PC-9 (cell line): ENCODE data around the gene SP110. TPM values are rescaled to one million over a fixed set of nuclear protein-coding genes. Genes with fewer than 3 reads are reported as not detected.

Experiments used
- BruUV-seq: library from RNA; stranded (reverse); fragments of 400-500 nt; replicated peaks from 2 replicates; lab custom pipeline; 2021; lab: Mats Ljungman, UMichigan
- CTCF ChIA-PET: fragments of 300-600 bp; sonication (Branson Sonifier 250); formaldehyde crosslinking; loops from one replicate; lab custom pipeline; 2022; ENCODE audit warnings: antibody characterized with exemption; lab: Charles Lee
- POLR2A ChIA-PET: fragments of 300-600 bp; sonication (Branson Sonifier 250); formaldehyde crosslinking; loops from one replicate; lab custom pipeline; 2022; ENCODE audit warnings: antibody characterized with exemption; ENCODE audit not compliant: unreplicated experiment; lab: Charles Lee
- DNase-seq, 2 experiments: peaks; one replicate each; pipeline versions ENCODE4 v3.0.0 to v3.0.0-alpha.2; 2015 to 2022; ENCODE audit warnings: mixed read lengths in 1 of 2
- H2AFZ ChIP-seq: fragments of 200-600 bp; sonication (generic); 2 replicates; pipeline ENCODE4 v1.8.1; 2017; ENCODE audit warnings: antibody characterized with exemption
- H3F3A ChIP-seq: fragments of 200-600 bp; sonication (generic); 2 replicates; pipeline ENCODE4 v1.8.1; 2017; ENCODE audit warnings: antibody characterized with exemption, mild to moderate bottlenecking, low read depth; ENCODE audit not compliant: insufficient read depth
- H3K27ac ChIP-seq: fragments of 200-600 bp; sonication (generic); 2 replicates; pipeline ENCODE4 v1.6.1; 2016; ENCODE audit warnings: mixed run types
- H3K27me3 ChIP-seq: fragments of 200-600 bp; sonication (generic); 2 replicates; pipeline ENCODE4 v1.6.1; 2016; ENCODE audit warnings: low read depth, mixed run types; ENCODE audit not compliant: insufficient read depth
- H3K36me3 ChIP-seq: fragments of 200-600 bp; sonication (generic); 2 replicates; pipeline ENCODE4 v1.6.1; 2016; ENCODE audit warnings: low read depth, mixed run types
- H3K4me1 ChIP-seq: fragments of 200-600 bp; sonication (generic); replicated peaks from 2 replicates; pipeline ENCODE4 v1.6.1; 2016; ENCODE audit warnings: mixed run types; ENCODE audit not compliant: insufficient read depth
- H3K4me2 ChIP-seq: fragments of 200-600 bp; sonication (generic); 2 replicates; pipeline ENCODE4 v1.6.1; 2017; ENCODE audit warnings: mixed run types
- H3K4me3 ChIP-seq: fragments of 200-600 bp; sonication (generic); 2 replicates; pipeline ENCODE4 v1.6.1; 2016; ENCODE audit warnings: mixed run types
- H3K79me2 ChIP-seq: fragments of 200-600 bp; sonication (generic); 2 replicates; pipeline ENCODE4 v1.6.1; 2017; ENCODE audit warnings: low read depth, mixed run types
- H3K9me2 ChIP-seq: fragments of 200-600 bp; sonication (generic); 2 replicates; pipeline ENCODE4 v1.8.1; 2017; ENCODE audit warnings: mild to moderate bottlenecking; ENCODE audit not compliant: insufficient read depth
- H3K9me3 ChIP-seq: fragments of 200-600 bp; sonication (generic); 2 replicates; pipeline ENCODE4 v1.8.1; 2016; ENCODE audit warnings: low read depth; ENCODE audit not compliant: insufficient read depth
- H4K20me1 ChIP-seq: fragments of 200-600 bp; sonication (generic); 2 replicates; pipeline ENCODE4 v1.8.1; 2017; ENCODE audit not compliant: insufficient read depth
- CTCF ChIP-seq: fragments of 200-600 bp; sonication (generic); conservative IDR thresholded peaks from 2 replicates; pipeline ENCODE4 v1.6.1; 2017; ENCODE audit warnings: mixed run types, antibody characterized with exemption, mild to moderate bottlenecking, moderate library complexity
- EZH2 ChIP-seq: fragments of 200-600 bp; sonication (generic); IDR thresholded peaks from 2 replicates; pipeline ENCODE4 v1.8.0; 2017; ENCODE audit warnings: antibody characterized with exemption, low read depth
- intact Hi-C: fragments of 100-400 bp; cut with micrococcal nuclease; formaldehyde crosslinking; loops from one replicate; pipeline ENCODE4 v1.10.0; 2022; ENCODE audit not compliant: unreplicated experiment
- total RNA-seq: library from RNA; stranded (reverse); gene quantifications from 2 replicates; pipeline ENCODE4 v1.2.3, GENCODE V29; 2021

Gene SP110
- total RNA-seq, 1 experiment from 2014 or later: 10.5 TPM

GRCh38 chr2:230176996-230177395 lies 42.8 kb downstream of the SP110 start:
- POLR2A ChIA-PET: no interaction called here
- Histone ChIP-seq H3K36me3 (no peaks in the 10 kb centered on the region), H3K4me3 (no peak overlapping the region), H3K4me2 (no peak overlapping the region), H2AFZ (no peak overlapping the region), H3K27me3 (no peaks in the 10 kb centered on the region), H3K4me1 (no peaks in the 10 kb centered on the region), H3K27ac (no peak overlapping the region), H3F3A (no peaks in the 10 kb centered on the region), H3K9me2 (no peaks in the 10 kb centered on the region), H4K20me1 (no peaks in the 10 kb centered on the region), H3K9me3 (no peaks in the 10 kb centered on the region), H3K79me2 (no peaks in the 10 kb centered on the region)
- DNase-seq: no peak
- intact Hi-C loops: no loop called here
- no TSS peak for BruUV-seq
- TF ChIP-seq CTCF (no peak), EZH2 (no peak)
- CTCF ChIA-PET: interaction anchor here (0.6 kb wide), 1 partner anchor 21 kb away, joined by 4 read pairs; no protein-coding TSS in a partner anchor

GRCh38 chr2:230174466-230174865 lies 45.3 kb downstream of the SP110 start:
- Histone ChIP-seq H3K79me2 (no peaks in the 10 kb centered on the region), H3K9me2 (no peaks in the 10 kb centered on the region), H3K36me3 (no peaks in the 10 kb centered on the region), H2AFZ (no peak overlapping the region), H3F3A (peaks cover 8% of the 10 kb centered on the region; the same call in 1 of the 2 replicates), H3K27me3 (no peaks in the 10 kb centered on the region), H3K27ac (no peak overlapping the region), H3K4me2 (no peak overlapping the region), H3K4me1 (peaks cover 7% of the 10 kb centered on the region; the same call in 1 of the 2 replicates), H4K20me1 (no peaks in the 10 kb centered on the region), H3K4me3 (no peak overlapping the region), H3K9me3 (no peaks in the 10 kb centered on the region)
- no peak for DNase-seq
- no peak for TF ChIP-seq EZH2
- ChIA-PET CTCF (interaction anchor here (0.6 kb wide), 2 partner anchors 110 to 446 kb away, joined by 3 read pairs; no protein-coding TSS in a partner anchor), POLR2A (no interaction called here)
- no TSS peak for BruUV-seq
- intact Hi-C loops: no loop called here

- Histone ChIP-seq H3F3A (peaks cover 8% of the 10 kb centered on the region; the same call in 1 of the 2 replicates), H3K9me2 (no peaks in the 10 kb centered on the region), H4K20me1 (no peaks in the 10 kb centered on the region), H3K4me3 (no peak overlapping the region), H2AFZ (no peak overlapping the region), H3K4me1 (peaks cover 7% of the 10 kb centered on the region; the same call in 1 of the 2 replicates), H3K9me3 (no peaks in the 10 kb centered on the region), H3K27ac (no peak overlapping the region), H3K36me3 (no peaks in the 10 kb centered on the region), H3K4me2 (no peak overlapping the region), H3K27me3 (no peaks in the 10 kb centered on the region), H3K79me2 (no peaks in the 10 kb centered on the region)
- TF ChIP-seq CTCF (no peak), EZH2 (no peak)
- POLR2A ChIA-PET: no interaction called here
- CTCF ChIA-PET: no interaction called here
- intact Hi-C loops: no loop called here
- DNase-seq: no peak
- no TSS peak for BruUV-seq
Measured at GRCh38 chr2:230172852-230173251, 46.9 kb downstream of the SP110 start.

- Histone ChIP-seq H3K36me3 (no peaks in the 10 kb centered on the region), H3K4me3 (no peak overlapping the region), H3K27me3 (no peaks in the 10 kb centered on the region), H3K9me3 (no peaks in the 10 kb centered on the region), H3K79me2 (no peaks in the 10 kb centered on the region), H2AFZ (no peak overlapping the region), H3K4me2 (no peak overlapping the region), H3K4me1 (peaks cover 7% of the 10 kb centered on the region; the same call in 1 of the 2 replicates), H3K9me2 (no peaks in the 10 kb centered on the region), H3K27ac (no peak overlapping the region), H3F3A (peaks cover 8% of the 10 kb centered on the region; the same call in 1 of the 2 replicates), H4K20me1 (no peaks in the 10 kb centered on the region)
- DNase-seq: no peak
- ChIA-PET POLR2A (no interaction called here), CTCF (no interaction called here)
- intact Hi-C loops: no loop called here
- BruUV-seq: no TSS peak
- TF ChIP-seq EZH2: no peak
- no peak for TF ChIP-seq CTCF
Measured at GRCh38 chr2:230172156-230172555, 47.6 kb downstream of the SP110 start.
